ENCODE results near the gene UBASH3A.
A peak's percentile ranks its signal among the peaks of the same experiment; 100 is the strongest.

The UBASH3A gene

GRCh38 chr21:42400525-42400924, 3.2 kb upstream of the UBASH3A start:
- TF ChIP-seq CTCF (IDR thresholded peaks at IDR 0.05; ENCODE audit: low read depth, low read length): no peak
- DNase-seq (ENCODE audit: low read depth in 2 of 2): peak in 1 of 2 donors; percentile 42
- H3K4me3 ChIP-seq (replicated peaks in 1 of 2; ENCODE audit: low read depth in 2 of 2, low read length in 2 of 2): no peak overlapping the region

- no peak overlapping the region for H3K4me3 ChIP-seq (replicated peaks in 1 of 2; ENCODE audit: low read depth in 2 of 2, low read length in 2 of 2)
- peak; percentile 7 to 34 for DNase-seq (ENCODE audit: low read depth in 2 of 2)
Measured at GRCh38 chr21:42401154-42401553, 2.5 kb upstream of the UBASH3A start.

GRCh38 chr21:42401820-42402251, 1.9 kb upstream of the UBASH3A start:
- H3K4me3 ChIP-seq (replicated peaks in 1 of 2; ENCODE audit: low read depth in 2 of 2, low read length in 2 of 2): no peak overlapping the region
- no peak for DNase-seq (ENCODE audit: low read depth in 2 of 2)
- no peak for TF ChIP-seq CTCF (IDR thresholded peaks at IDR 0.05; ENCODE audit: low read depth, low read length)

More at GRCh38 chr21:42401154-42401553, 2.5 kb upstream of the UBASH3A start:
- no peak for TF ChIP-seq CTCF (IDR thresholded peaks at IDR 0.05; ENCODE audit: low read depth, low read length)

- no peak for TF ChIP-seq CTCF (IDR thresholded peaks at IDR 0.05; ENCODE audit: low read depth, low read length)
- no peak for DNase-seq (ENCODE audit: low read depth in 2 of 2)
Measured at GRCh38 chr21:42404539-42404938, 837 bp downstream of the UBASH3A start.

GRCh38 chr21:42405064-42406013, 1.6 kb downstream of the UBASH3A start:
- DNase-seq (ENCODE audit: low read depth in 2 of 2): no peak
- H3K4me3 ChIP-seq (replicated peaks in 1 of 2; ENCODE audit: low read depth in 2 of 2, low read length in 2 of 2): no peak overlapping the region
- no peak for TF ChIP-seq CTCF (IDR thresholded peaks at IDR 0.05; ENCODE audit: low read depth, low read length)

More at GRCh38 chr21:42404539-42404938, 837 bp downstream of the UBASH3A start:
- no peak overlapping the region for H3K4me3 ChIP-seq (replicated peaks in 1 of 2; ENCODE audit: low read depth in 2 of 2, low read length in 2 of 2)

GRCh38 chr21:42406201-42406621, 2.5 kb downstream of the UBASH3A start:
- TF ChIP-seq CTCF (IDR thresholded peaks at IDR 0.05; ENCODE audit: low read depth, low read length): no peak
- no peak overlapping the region for H3K4me3 ChIP-seq (replicated peaks in 1 of 2; ENCODE audit: low read depth in 2 of 2, low read length in 2 of 2)

More at GRCh38 chr21:42406201-42406621, 2.5 kb downstream of the UBASH3A start:
- DNase-seq (ENCODE audit: low read depth in 2 of 2): no peak

Measured in cardiac fibroblast (primary cell).